UCSD-AML1 (cell line): ENCODE measurements around the gene CINP.
A peak's percentile ranks its signal among the peaks of the same experiment; 100 is the strongest.

Experiments used
- DNase-seq: peaks from one replicate; lab custom pipeline; 2025; ENCODE audit not compliant: unreplicated experiment; lab: John Stamatoyannopoulos, UW

The CINP gene

GRCh38 chr14:102362545-102363181 is at the start of gene CINP, which contains the start of gene TECPR2:
Gene CINP (minus strand): TSS chr14:102362890. CDS start chr14:102362851, 39 bp downstream.
Gene TECPR2 (plus strand): TSS chr14:102362941. CDS start chr14:102376722, 13,781 bp downstream.
- peak; percentile 95 for DNase-seq

GRCh38 chr14:102408724-102409123 is 46.0 kb upstream of the CINP start:
- DNase-seq, result no peak

GRCh38 chr14:102407258-102407657 is 44.6 kb upstream of the CINP start:
- no peak for DNase-seq

GRCh38 chr14:102403028-102403427 is 40.3 kb upstream of the CINP start:
- DNase-seq, result no peak

GRCh38 chr14:102396521-102396920 is 33.8 kb upstream of the CINP start:
- DNase-seq, result no peak

GRCh38 chr14:102394717-102395375 is 32.2 kb upstream of the CINP start:
- DNase-seq, result peak; percentile 37

- no peak for DNase-seq
Observed at GRCh38 chr14:102392506-102392905, 29.8 kb upstream of the CINP start.

GRCh38 chr14:102390064-102390855 is 27.6 kb upstream of the CINP start:
- no peak for DNase-seq

- DNase-seq, result no peak
Observed at GRCh38 chr14:102389246-102389645, 26.6 kb upstream of the CINP start.

GRCh38 chr14:102387086-102387485 is 24.4 kb upstream of the CINP start:
- DNase-seq, result no peak

- DNase-seq, result no peak
Observed at GRCh38 chr14:102378830-102379229, 16.1 kb upstream of the CINP start.

GRCh38 chr14:102377696-102378095 is 15.0 kb upstream of the CINP start:
- DNase-seq, result no peak

GRCh38 chr14:102375119-102375518 is 12.4 kb upstream of the CINP start:
- no peak for DNase-seq

- DNase-seq, result no peak
Observed at GRCh38 chr14:102374264-102374663, 11.6 kb upstream of the CINP start.

- no peak for DNase-seq
Observed at GRCh38 chr14:102373110-102373509, 10.4 kb upstream of the CINP start.

- no peak for DNase-seq
Observed at GRCh38 chr14:102371361-102371760, 8.7 kb upstream of the CINP start.

- DNase-seq, result no peak
Observed at GRCh38 chr14:102370305-102370809, 7.7 kb upstream of the CINP start.

GRCh38 chr14:102363182-102363943 is 673 bp upstream of the CINP start:
- DNase-seq, result peak; percentile 56

GRCh38 chr14:102362084-102362483 is 606 bp downstream of the CINP start:
- DNase-seq, result no peak

GRCh38 chr14:102360388-102360787 is 2.3 kb downstream of the CINP start:
- DNase-seq, result no peak

- DNase-seq, result no peak
Observed at GRCh38 chr14:102359341-102359740, 3.3 kb downstream of the CINP start.
